GM08714 (cell line): ENCODE data around the gene TRIM24.

Experiments
- H3K4me3 ChIP-seq: fragments of 200-500 bp; sonication (Bioruptor generic); 2 replicates; pipeline ENCODE4 v1.5.1; 2014; ENCODE audit warnings: mild to moderate bottlenecking, low read length, inconsistent platforms
- ZNF274 ChIP-seq: IDR thresholded peaks from 2 replicates; pipeline ENCODE4 v1.6.1; 2012; ENCODE audit warnings: mild to moderate bottlenecking, low read depth, low read length

TRIM24 gene

DNA sequence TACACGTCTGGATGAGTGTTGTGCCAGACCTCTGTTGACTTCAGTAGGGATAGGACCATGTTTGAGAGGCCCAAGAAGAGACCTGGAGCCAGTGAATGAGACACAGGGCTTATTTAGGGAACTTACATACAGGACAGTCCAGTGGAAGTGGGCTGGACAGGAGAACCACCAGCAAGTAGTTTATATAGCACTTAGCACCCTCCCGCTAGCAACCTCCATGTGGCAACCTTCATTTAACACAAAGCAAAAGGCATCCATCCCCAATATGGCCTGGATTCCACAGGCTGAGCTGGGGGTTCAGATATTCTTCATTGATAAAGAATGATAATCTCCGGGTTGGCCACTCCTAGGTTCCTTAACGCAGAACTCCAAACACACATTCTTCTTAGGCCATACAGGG lies 93.7 kb downstream of the TRIM24 start:
- TF ChIP-seq ZNF274, result no peak
- H3K4me3 ChIP-seq, result no peak overlapping the region

DNA sequence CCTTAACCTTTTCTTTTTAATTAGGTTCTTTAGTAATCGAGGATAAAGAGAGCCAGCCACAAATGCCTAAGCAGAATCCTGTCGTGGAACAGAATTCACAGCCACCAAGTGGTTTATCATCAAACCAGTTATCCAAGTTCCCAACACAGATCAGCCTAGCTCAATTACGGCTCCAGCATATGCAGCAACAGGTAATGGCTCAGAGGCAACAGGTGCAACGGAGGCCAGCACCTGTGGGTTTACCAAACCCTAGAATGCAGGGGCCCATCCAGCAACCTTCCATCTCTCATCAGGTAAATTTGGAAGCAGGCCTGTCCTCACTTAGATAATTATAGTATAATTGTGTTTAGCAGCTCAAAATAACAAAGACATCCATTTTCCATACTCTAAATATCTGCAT lies 94.6 kb downstream of the TRIM24 start:
- no peak overlapping the region for H3K4me3 ChIP-seq
- TF ChIP-seq ZNF274, result no peak

DNA sequence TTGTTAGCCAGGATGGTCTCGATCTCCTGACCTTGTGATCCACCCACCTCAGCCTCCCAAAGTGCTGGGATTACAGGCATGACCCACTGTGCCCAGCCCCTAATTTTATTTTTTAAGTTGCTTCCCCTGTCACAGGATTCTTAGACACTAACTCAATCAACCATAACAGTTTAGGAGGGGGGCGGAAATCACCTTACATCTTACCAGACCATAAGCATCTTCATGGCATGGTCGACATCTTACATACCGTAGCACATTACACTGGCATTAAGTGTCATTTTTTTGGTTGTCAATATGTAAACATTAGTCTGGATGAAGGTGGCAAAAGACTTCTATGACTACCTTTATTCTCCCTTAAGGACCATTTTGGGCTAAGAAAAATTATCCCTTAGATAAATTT lies 95.6 kb downstream of the TRIM24 start:
- no peak overlapping the region for H3K4me3 ChIP-seq
- TF ChIP-seq ZNF274, result no peak

DNA sequence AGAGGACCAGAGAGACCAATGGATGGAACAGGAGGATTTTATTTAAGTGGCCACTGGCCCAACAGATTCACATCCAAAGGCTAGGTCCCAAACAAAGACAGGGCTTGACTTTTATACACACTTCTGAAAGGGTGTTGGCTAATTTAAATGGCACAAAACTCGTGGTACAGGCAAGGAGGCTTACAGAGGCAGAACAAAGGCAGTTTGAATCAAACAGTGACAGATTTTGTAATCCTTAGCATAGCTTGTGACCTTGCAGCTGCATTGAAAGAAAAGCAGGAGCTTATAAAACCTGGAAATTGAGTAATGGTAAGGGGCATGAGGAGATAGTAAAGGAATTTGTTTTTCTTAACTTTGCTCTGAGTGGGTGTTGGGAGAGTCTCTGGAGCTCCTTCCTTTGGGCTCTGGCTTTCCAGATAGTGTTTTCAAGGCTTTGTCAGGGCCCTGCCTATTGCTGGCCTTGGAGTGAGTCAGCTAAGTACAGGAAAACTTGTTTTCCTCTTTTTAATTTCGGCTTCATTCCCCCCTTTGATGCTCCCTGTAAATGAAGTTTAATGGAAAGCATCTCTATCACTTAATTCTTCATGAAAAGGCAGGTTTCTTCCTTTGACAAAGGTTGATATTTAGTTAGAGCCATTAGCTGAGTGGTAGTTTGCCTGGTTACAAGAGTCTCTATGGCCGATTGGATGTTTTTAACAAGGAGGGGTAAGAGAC lies 96.9 kb downstream of the TRIM24 start:
- H3K4me3 ChIP-seq, result no peak overlapping the region
- no peak for TF ChIP-seq ZNF274

DNA sequence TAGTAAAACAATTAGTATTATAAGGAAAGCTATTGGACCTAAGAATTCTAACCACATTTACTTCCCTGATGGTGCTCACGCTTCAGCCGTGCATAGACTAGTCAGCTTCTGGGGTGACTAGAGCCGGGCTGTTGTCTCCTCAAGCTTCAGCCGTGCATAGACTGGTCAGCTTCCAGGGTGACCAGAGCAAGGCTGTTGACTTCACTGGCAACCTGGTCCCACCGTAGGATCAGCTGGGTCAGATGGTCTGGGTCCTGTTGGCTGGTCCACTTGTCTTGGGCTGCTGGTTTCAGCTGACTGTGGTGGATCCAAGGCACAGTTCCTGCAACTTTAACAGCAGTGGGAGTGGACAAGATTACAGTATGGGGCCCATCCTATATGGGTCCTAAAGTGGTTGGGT lies 99.4 kb downstream of the TRIM24 start:
- no peak for TF ChIP-seq ZNF274
- H3K4me3 ChIP-seq, result no peak overlapping the region

DNA sequence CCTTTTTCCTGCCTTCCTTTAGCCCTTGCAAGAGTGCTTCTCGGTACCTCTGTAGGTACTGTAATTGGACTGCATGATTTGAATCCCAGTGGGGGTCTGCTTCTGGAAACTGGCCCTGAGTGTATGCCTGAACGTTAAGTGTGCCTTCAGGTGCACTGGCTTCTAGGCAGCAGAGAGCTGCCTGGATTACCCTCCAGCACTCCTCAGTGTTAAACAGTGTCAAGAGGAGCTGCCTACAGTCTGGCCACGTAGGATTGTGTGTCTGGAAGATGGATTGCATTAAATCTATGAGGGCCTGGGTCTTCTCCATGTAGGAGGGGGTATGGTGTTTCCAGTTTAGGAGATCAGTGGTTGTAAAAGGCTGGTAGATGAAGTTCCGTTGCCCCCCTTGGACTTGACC lies 103.7 kb downstream of the TRIM24 start:
- no peak for TF ChIP-seq ZNF274
- no peak overlapping the region for H3K4me3 ChIP-seq

DNA sequence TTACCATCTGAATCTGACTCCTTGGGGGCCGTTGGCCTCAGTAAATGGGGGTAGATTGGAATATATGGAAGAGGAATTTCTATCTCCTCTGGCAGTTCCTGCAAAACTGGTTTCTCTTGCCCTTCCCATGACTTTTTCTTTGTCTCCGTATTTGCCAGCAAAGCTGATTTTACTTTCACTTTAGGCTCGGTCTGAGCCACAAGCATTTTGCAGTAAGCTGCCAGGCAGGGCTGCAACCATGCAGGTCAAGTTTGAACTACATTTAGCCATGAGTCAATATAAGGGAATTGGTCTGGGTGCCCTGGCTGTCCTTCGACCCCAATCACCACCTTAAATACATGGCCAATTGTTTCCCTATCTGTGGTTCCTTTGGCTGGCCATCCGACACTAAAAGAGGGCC lies 104.3 kb downstream of the TRIM24 start:
- TF ChIP-seq ZNF274, result no peak
- no peak overlapping the region for H3K4me3 ChIP-seq

DNA sequence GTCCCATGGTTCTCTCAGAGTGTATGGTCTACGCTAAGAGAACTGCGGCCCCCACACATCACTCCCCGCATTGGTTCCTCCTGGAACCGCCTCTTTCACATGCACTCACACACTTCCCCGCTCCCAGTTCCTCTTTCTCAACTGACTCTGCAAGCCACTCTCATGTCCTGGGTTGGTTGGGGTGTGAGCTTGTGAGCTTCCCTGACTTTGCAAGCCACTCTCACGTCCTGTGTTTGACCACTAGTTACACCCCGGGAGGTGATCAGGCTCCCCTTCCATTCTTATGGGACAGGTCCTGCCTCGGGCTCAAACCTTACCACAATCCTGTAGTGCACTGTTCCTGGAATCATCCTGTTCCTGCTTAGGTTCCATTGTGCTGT lies 105.0 kb downstream of the TRIM24 start:
- H3K4me3 ChIP-seq, result no peak overlapping the region
- no peak for TF ChIP-seq ZNF274

DNA sequence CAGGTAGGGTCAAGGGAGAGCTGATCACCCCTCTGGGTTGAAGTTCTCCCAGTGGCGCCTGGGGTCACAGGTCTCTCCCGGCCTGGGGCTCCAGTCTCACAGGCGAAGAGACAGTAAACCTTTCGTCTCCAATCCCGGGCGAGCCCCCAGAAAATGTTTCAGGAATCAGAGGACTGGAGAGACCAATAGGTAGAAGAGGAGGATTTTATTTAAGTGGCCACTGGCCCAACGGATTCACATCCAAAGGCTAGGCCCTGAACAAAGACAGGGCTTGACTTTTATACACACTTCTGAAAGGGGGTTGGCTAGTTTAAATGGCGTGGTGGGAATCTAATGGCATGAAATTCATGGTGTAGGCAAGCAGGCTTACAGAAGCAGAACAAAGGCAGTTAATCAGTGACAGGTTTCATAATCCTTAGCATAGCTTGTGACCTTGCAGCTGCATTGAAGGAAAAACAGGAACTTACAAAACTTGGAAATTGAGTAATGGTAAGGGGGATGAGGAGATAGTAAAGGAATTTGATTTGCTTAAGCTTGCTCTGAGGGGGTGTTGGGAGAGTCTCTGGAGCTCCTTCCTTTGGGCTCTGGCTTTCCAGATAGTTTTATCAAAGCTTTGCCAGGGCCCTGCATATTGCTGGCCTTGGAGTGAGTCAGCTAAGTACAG lies 105.5 kb downstream of the TRIM24 start:
- no peak for TF ChIP-seq ZNF274
- no peak overlapping the region for H3K4me3 ChIP-seq

DNA sequence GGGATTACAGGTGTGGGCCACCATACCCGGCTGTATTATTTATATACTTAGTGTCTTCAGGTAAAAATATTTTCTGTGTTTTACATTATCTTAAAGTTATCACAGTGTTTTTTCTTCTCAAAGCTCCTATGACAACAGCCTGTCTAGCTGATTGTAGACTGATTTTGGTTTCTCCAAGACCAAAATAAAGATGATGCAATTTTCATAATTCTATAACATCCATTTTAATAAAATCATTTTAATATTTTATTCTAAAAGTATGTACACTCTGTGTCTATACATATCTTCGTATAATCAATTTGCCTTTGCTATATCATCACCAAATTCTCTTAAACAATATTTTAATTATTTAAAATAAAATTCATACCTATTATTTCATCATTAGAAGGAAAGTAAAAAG lies 108.6 kb downstream of the TRIM24 start:
- TF ChIP-seq ZNF274, result no peak

DNA sequence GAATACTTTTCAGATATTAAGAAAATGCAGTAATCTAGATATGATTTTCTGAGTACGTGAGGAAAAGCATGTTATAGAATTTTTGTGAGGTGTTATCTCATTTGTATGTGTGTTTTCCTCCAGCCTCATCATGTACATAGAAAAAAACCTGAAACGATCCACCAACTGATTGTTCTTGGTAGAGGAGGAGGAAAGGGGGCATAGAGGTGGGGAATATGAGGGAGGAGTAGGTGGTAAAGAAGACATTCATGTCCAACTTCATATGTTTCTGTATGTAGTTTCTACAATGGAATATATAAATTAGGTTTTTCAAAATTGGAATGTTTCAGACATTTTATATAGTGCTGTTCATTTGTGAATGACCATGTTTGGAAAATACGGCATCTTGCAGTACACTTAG lies 109.4 kb downstream of the TRIM24 start:
- no peak overlapping the region for H3K4me3 ChIP-seq
- TF ChIP-seq ZNF274, result no peak

More for the DNA sequence above, 108.6 kb downstream of the TRIM24 start:
- H3K4me3 ChIP-seq, result no peak overlapping the region

DNA sequence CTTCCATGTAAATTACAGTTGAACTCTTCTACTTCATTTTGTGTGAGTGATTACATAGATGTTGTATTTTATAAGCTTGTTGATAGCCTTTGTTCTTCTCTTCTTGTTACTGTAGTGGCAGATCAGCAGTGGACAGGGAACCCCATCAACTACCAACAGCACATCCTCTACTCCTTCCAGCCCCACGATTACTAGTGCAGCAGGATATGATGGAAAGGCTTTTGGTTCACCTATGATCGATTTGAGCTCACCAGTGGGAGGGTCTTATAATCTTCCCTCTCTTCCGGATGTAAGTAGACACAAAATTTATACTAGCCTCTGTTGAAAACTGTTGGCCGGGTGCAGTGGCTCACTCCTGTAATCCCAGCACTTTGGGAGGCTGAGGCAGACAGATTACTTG lies 110.7 kb downstream of the TRIM24 start:
- no peak for TF ChIP-seq ZNF274
- no peak overlapping the region for H3K4me3 ChIP-seq

DNA sequence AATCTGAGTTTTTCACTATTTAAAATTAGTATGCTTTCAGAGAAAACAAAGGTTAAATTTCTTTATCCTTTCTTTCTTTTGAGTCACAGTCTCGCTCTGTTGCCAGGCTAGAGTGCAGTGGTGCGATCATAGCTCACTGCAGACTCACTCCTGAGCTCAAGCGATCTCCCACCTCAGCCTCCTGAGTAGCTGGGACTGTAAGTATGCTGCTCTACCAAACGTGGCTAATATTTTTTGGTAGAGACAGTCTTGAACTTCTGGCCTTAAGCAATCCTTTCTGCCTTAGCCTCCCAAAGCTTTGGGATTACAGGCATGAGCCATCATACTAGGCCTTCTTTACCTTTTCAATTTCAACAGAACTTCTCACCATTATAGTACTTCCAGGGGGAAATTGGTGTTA lies 113.7 kb downstream of the TRIM24 start:
- no peak overlapping the region for H3K4me3 ChIP-seq
- no peak for TF ChIP-seq ZNF274

DNA sequence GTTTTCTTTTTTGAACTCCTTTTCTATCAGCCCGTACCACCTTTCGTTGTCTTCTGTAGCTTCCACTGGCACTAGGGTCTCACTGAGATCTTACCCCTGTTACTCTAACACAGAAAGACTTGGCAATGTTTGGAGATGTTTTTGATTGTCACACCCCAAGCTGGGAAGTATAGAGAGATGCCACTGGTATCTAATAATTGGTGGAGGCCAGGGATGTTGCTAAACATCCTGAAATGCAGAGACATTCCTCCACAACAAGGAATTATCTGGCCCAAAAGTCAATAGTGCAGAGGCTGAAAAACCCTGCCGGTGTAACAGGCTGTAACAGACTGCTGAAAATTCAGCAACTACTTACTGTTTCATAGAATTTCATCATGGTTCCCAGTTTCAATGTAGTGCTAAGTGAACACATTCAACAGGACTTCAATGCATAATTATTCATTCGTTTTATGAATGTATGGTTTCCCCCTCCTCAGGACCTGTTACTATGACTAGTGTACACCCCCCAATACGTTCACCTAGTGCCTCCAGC lies 115.9 kb downstream of the TRIM24 start:
- TF ChIP-seq ZNF274, result no peak
- H3K4me3 ChIP-seq, result no peak overlapping the region

DNA sequence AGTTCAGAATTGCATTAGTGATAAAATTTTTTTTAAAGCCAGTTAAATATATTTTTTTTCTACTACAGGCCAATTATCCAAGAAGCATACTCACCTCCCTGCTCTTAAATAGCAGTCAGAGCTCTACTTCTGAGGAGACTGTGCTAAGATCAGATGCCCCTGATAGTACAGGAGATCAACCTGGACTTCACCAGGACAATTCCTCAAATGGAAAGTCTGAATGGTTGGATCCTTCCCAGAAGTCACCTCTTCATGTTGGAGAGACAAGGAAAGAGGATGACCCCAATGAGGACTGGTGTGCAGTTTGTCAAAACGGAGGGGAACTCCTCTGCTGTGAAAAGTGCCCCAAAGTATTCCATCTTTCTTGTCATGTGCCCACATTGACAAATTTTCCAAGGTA lies 119.1 kb downstream of the TRIM24 start:
- no peak for TF ChIP-seq ZNF274
- H3K4me3 ChIP-seq, result no peak overlapping the region
